Measurements from ENCODE around the gene MAP3K7. TPM values are rescaled to one million over a fixed set of nuclear protein-coding genes. Genes with fewer than 3 reads are reported as not detected.

Gene MAP3K7
- polyA plus RNA-seq, 1 donor (not counting 4 experiments of a cell fraction or from before 2014, with no cell fraction given): 43.5 TPM

DNA sequence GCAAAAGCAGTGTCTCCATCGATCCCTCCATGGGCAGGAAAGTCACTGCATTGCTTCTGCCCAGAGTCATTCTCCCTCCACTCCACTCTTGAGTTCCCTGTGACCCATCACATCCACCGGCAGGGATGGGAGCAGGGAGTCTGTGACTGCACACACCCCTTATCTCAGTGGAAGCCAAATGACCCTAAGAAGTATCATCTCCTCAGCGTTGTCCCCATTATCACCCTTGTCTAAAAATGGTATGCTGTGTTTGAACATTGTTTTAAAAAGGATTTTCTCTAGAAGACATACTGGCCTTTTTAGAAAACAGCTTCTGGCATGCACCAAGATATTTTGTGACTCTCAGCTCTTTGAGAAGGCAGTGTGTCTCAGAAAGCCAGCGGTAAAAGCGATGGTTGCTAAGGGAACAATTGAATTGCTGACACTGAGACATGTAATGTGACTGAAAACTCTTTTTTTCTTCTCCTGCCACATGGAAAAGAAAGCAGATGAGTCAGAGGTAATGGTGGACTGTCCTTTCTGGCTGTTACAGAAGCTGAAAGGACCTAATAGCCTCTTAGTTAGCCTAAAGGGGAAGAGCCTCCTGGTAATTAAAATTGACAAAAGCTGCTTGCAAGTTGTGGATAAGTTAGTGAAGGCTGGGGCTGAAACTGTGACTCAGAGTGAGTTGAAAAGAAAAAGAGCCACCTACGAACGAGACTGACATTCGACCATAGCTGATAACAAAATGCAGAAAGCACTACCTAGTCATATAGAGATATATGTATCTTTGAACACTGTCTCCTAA lies 120.5 kb downstream of the MAP3K7 start:
- DNase-seq (ENCODE audit: low read depth, low spot score) (no peak), FAIRE-seq (peak; percentile 36)
- Histone ChIP-seq H3K9ac (ENCODE audit: control insufficient read depth, extremely low read depth, insufficient read depth, low read length) (no peak overlapping the region), H3K4me3 (ENCODE audit: control insufficient read depth in 2 of 3, extremely low read depth in 1 of 3, insufficient read depth in 2 of 3, low read depth in 1 of 3, low read length in 3 of 3) (no peak overlapping the region), H3K4me2 (ENCODE audit: control insufficient read depth, extremely low read depth, insufficient read depth, low read depth, low read length) (no peak overlapping the region), H3K27ac (ENCODE audit: control insufficient read depth, insufficient read depth, low read length) (no peak overlapping the region), H4K20me1 (ENCODE audit: control insufficient read depth, extremely low read depth, insufficient read depth, low read length) (no peaks in the 10 kb centered on the region), H3K9me3 (ENCODE audit: control insufficient read depth, low read depth, low read length) (no peaks in the 10 kb centered on the region), H3K36me3 (ENCODE audit: control insufficient read depth in 2 of 2, extremely low read depth in 1 of 2, insufficient read depth in 2 of 2, low read length in 2 of 2) (no peaks in the 10 kb centered on the region), H3K9me1 (ENCODE audit: control insufficient read depth, extremely low read depth, insufficient read depth, low read length) (no peaks in the 10 kb centered on the region), H3K4me1 (ENCODE audit: control insufficient read depth, extremely low read depth, insufficient read depth, low read length) (peaks cover 9% of the 10 kb centered on the region), H2AFZ (ENCODE audit: control insufficient read depth, low read length) (no peak overlapping the region), H3K79me2 (ENCODE audit: control insufficient read depth, insufficient read depth, low read length) (no peaks in the 10 kb centered on the region), H3K27me3 (ENCODE audit: control insufficient read depth, extremely low read depth, insufficient read depth, low read length) (no peaks in the 10 kb centered on the region)
- dilution Hi-C loops (cut with MboI; ENCODE audit: extremely low pct_ligation_motif_present, low sequenced_read_pairs): no loop called here
- TF ChIP-seq, protein P1, sequence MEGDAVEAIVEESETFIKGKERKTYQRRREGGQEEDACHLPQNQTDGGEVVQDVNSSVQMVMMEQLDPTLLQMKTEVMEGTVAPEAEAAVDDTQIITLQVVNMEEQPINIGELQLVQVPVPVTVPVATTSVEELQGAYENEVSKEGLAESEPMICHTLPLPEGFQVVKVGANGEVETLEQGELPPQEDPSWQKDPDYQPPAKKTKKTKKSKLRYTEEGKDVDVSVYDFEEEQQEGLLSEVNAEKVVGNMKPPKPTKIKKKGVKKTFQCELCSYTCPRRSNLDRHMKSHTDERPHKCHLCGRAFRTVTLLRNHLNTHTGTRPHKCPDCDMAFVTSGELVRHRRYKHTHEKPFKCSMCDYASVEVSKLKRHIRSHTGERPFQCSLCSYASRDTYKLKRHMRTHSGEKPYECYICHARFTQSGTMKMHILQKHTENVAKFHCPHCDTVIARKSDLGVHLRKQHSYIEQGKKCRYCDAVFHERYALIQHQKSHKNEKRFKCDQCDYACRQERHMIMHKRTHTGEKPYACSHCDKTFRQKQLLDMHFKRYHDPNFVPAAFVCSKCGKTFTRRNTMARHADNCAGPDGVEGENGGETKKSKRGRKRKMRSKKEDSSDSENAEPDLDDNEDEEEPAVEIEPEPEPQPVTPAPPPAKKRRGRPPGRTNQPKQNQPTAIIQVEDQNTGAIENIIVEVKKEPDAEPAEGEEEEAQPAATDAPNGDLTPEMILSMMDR (optimal IDR thresholded peaks at IDR 0.05 in 1 of 3, IDR thresholded peaks at IDR 0.05 in 1 of 3, conservative IDR thresholded peaks at IDR 0.05 in 1 of 3; ENCODE audit: extremely low read depth in 1 of 3, insufficient read depth in 2 of 3, low read length in 3 of 3): no peak
- no peak for TF ChIP-seq EZH2 (IDR thresholded peaks at IDR 0.05; ENCODE audit: low read length)

DNA sequence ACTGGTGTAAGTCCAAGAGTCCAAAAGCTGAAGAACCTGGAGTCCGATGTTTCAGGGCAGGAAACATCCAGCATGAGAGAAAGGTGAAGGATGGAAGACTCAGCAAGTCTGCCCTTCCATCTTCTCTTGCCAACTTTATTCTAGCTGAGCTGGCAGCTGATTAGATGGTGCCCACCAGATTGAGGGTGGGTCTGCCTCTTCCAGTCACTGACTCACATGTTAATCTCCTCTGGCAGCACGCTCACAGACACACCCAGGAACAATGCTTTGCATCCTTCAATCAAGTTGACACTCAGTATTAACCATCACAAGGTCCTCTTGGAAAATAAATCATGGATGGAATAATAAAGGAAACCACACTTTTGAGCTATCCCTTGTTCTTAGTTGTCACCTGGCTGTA lies 121.2 kb downstream of the MAP3K7 start:
- FAIRE-seq (no peak), DNase-seq (ENCODE audit: low read depth, low spot score) (no peak)
- Histone ChIP-seq H3K4me2 (ENCODE audit: control insufficient read depth, extremely low read depth, insufficient read depth, low read depth, low read length) (no peak overlapping the region), H3K27me3 (ENCODE audit: control insufficient read depth, extremely low read depth, insufficient read depth, low read length) (no peaks in the 10 kb centered on the region), H2AFZ (ENCODE audit: control insufficient read depth, low read length) (no peak overlapping the region), H3K4me3 (ENCODE audit: control insufficient read depth in 2 of 3, extremely low read depth in 1 of 3, insufficient read depth in 2 of 3, low read depth in 1 of 3, low read length in 3 of 3) (no peak overlapping the region), H3K9me3 (ENCODE audit: control insufficient read depth, low read depth, low read length) (no peaks in the 10 kb centered on the region), H3K9me1 (ENCODE audit: control insufficient read depth, extremely low read depth, insufficient read depth, low read length) (no peaks in the 10 kb centered on the region), H3K27ac (ENCODE audit: control insufficient read depth, insufficient read depth, low read length) (no peak overlapping the region), H3K36me3 (ENCODE audit: control insufficient read depth in 2 of 2, extremely low read depth in 1 of 2, insufficient read depth in 2 of 2, low read length in 2 of 2) (no peaks in the 10 kb centered on the region), H4K20me1 (ENCODE audit: control insufficient read depth, extremely low read depth, insufficient read depth, low read length) (no peaks in the 10 kb centered on the region), H3K79me2 (ENCODE audit: control insufficient read depth, insufficient read depth, low read length) (no peaks in the 10 kb centered on the region), H3K4me1 (ENCODE audit: control insufficient read depth, extremely low read depth, insufficient read depth, low read length) (peaks cover 9% of the 10 kb centered on the region), H3K9ac (ENCODE audit: control insufficient read depth, extremely low read depth, insufficient read depth, low read length) (no peak overlapping the region)
- no peak for TF ChIP-seq EZH2 (IDR thresholded peaks at IDR 0.05; ENCODE audit: low read length)
- TF ChIP-seq, protein P1 (optimal IDR thresholded peaks at IDR 0.05 in 1 of 3, IDR thresholded peaks at IDR 0.05 in 1 of 3, conservative IDR thresholded peaks at IDR 0.05 in 1 of 3; ENCODE audit: extremely low read depth in 1 of 3, insufficient read depth in 2 of 3, low read length in 3 of 3): no peak
- dilution Hi-C loops (cut with MboI; ENCODE audit: extremely low pct_ligation_motif_present, low sequenced_read_pairs): no loop called here

Measured in keratinocyte (primary cell).